ENCODE measurements around the gene N4BP3. TPM values are rescaled to one million over a fixed set of nuclear protein-coding genes. Genes with fewer than 3 reads are reported as not detected.
"Not testable (repeated sequence)": the region's sequence is repeated elsewhere in the genome, so short reads cannot be mapped to it uniquely, and the experiment has no call there.

Gene N4BP3
- total RNA-seq, 2 donors from 2014 or later = 2.2 to 3.3 TPM

DNA sequence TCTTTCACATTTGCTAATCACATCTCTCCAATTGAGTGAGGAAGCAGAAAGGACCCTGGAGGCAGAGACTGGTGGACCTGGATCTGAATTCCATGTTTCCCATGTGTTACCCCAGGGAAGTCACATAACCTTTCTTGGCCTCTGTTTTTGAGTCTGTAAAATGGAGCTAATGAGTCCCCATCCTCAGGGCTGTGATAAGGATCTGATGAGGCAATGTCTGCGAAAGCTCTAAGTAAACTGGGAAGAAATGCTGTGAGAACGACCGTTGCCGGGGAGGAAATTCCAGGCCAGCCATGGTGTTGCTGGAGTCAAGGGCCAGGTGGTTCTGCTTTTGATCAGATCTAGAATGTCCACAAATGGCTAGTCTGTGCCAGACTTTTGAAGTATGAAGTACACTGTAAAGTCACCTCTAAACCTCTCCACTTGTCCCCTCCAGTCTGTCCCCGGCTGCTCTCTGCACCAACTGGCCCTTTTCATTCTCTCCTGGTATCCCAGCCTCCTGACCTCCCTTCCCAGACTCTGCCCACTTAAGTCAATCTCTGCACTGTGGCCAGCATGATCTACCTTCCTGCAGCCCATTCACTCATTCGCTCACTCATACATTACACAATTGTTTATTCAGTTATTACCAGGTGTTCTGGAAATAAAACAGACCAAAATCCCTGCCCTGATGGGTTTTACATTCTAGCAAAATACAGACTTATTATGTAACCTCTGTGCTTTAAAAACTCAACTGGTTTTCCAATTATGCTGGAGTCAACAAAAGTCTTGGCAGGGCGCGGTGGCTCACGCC is 32.5 kb upstream of the N4BP3 start:
- Histone ChIP-seq H3K4me1 (no peaks in the 10 kb centered on the region), H3K9me3 (no peaks in the 10 kb centered on the region), H3K27me3 (no peaks in the 10 kb centered on the region), H3K36me3 (no peaks in the 10 kb centered on the region), H3K9ac (ENCODE audit: low read depth in 2 of 2, low read length in 2 of 2) (no peak overlapping the region), H3K27ac (no peak overlapping the region), H3K4me3 (no peak overlapping the region)
- intact Hi-C loops (cut with DNase I) = no loop called here
- DNase-seq = no peak
- TF ChIP-seq, protein P1, sequence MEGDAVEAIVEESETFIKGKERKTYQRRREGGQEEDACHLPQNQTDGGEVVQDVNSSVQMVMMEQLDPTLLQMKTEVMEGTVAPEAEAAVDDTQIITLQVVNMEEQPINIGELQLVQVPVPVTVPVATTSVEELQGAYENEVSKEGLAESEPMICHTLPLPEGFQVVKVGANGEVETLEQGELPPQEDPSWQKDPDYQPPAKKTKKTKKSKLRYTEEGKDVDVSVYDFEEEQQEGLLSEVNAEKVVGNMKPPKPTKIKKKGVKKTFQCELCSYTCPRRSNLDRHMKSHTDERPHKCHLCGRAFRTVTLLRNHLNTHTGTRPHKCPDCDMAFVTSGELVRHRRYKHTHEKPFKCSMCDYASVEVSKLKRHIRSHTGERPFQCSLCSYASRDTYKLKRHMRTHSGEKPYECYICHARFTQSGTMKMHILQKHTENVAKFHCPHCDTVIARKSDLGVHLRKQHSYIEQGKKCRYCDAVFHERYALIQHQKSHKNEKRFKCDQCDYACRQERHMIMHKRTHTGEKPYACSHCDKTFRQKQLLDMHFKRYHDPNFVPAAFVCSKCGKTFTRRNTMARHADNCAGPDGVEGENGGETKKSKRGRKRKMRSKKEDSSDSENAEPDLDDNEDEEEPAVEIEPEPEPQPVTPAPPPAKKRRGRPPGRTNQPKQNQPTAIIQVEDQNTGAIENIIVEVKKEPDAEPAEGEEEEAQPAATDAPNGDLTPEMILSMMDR (IDR thresholded peaks at IDR 0.05) = no peak

DNA sequence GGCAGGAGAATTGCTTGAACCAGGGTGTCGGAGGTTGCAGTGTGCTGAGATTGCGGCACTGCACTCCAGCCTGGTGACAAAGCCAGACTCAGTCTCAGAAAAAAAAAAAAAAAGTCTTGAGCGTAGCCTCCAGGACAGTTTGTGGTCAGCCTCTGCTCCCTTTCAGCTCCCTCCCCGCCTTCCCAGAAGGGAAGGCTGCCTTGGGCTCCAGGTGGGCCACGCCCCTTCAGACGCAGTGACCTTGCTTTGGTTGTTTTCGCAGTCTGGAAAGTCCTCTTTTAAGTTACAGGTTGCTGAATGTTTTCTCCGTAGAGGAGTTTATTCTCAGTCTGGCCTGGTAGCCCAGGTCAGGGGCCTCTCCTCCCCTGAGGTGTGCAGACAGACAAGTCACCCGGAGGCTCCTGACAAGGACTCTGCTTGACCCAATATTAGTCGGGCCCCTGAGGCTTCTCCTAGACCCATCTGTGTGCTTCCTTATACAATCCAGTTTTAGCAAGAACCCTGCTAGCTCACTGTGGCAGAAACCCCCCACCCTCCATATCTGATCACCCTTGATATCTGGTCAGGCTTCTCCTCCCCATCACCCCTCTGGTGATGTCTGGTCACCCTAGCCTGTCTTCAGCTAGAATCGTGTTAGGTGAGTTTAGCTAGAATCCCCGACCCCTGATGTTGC is 31.6 kb upstream of the N4BP3 start:
- Histone ChIP-seq H3K36me3 (no peaks in the 10 kb centered on the region), H3K9ac (ENCODE audit: low read depth in 2 of 2, low read length in 2 of 2) (no peak overlapping the region), H3K4me3 (no peak overlapping the region), H3K4me1 (no peaks in the 10 kb centered on the region), H3K27ac (no peak overlapping the region), H3K27me3 (no peaks in the 10 kb centered on the region), H3K9me3 (no peaks in the 10 kb centered on the region)
- TF ChIP-seq, protein P1 (IDR thresholded peaks at IDR 0.05) = no peak
- DNase-seq = no peak
- intact Hi-C loops (cut with DNase I) = no loop called here

DNA sequence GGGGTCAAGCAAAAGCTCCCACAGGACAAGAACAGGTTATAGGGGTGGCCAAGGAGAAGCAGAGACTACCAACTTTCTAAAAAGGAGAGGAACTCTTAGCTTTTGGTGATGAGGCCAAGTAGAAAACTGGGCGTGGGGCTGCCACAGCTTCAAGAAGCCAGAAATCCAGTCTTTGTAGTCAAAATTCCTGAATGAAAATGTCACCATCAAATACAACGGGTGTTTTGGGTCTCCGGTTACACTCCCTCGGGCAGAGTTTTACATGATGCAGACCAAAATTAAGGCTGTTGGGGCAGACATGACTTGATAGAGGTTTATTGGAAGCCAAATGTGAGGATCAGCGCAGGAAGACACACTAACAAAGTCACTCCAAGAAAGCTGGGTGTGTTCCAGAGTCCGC is 29.4 kb upstream of the N4BP3 start:
- Histone ChIP-seq H3K27me3 (no peaks in the 10 kb centered on the region), H3K9me3 (no peaks in the 10 kb centered on the region), H3K4me1 (no peaks in the 10 kb centered on the region), H3K4me3 (no peak overlapping the region), H3K36me3 (no peaks in the 10 kb centered on the region), H3K27ac (no peak overlapping the region), H3K9ac (ENCODE audit: low read depth in 2 of 2, low read length in 2 of 2) (no peak overlapping the region)
- no peak for DNase-seq
- intact Hi-C loops (cut with DNase I) = no loop called here
- TF ChIP-seq, protein P1 (IDR thresholded peaks at IDR 0.05) = no peak

DNA sequence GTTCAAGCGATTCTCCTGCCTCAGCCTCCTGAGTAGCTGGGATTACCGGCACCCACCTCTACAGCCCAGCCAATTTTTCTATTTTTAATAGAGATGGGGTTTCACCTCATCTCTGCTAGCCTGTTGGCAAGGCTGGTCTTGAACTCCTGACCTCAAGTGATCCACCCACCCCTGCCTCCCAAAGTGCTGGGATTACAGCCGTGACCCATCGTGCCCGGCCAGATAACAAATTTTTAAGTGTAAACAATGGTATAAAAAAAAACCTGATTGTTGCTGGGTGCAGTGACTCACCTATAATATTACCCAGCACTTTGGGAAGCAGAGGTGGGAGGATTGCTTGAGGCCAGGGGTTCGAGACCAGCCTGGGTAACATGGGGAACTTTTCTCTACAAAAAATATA is 28.0 kb upstream of the N4BP3 start:
- H3K27me3 ChIP-seq = no peaks in the 10 kb centered on the region
- H3K36me3 ChIP-seq = no peaks in the 10 kb centered on the region
- no peaks in the 10 kb centered on the region for H3K4me1 ChIP-seq
- no peak for DNase-seq
- H3K4me3 ChIP-seq = no peak overlapping the region
- H3K9me3 ChIP-seq = no peaks in the 10 kb centered on the region
- TF ChIP-seq, protein P1 (IDR thresholded peaks at IDR 0.05) = no peak
- no peak overlapping the region for H3K27ac ChIP-seq
- no peak overlapping the region for H3K9ac ChIP-seq (ENCODE audit: low read depth in 2 of 2, low read length in 2 of 2)
- intact Hi-C loops (cut with DNase I) = no loop called here

DNA sequence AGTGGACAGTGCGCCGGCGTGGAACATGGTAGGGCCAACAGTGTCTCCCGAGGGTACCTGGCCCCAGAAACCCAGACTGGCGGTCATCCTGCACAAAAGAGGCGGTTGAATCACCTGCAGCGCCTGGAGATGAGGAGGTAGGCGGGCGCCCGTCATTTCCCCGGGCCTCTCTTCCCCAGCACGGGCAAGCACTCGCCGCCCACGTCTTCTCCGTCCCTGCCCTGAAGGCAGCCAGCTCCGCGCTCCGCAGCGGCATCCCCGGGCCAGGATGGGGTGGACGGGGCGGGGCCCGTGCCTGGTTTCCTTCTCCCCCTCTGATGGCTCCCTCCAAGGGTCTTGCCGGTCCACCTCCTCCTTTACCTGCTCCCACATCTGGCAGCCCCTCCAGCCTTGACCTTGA is 27.1 kb upstream of the N4BP3 start:
- H3K27ac ChIP-seq = no peak overlapping the region
- H3K4me3 ChIP-seq = no peak overlapping the region
- intact Hi-C loops (cut with DNase I) = no loop called here
- TF ChIP-seq, protein P1 (IDR thresholded peaks at IDR 0.05) = no peak
- DNase-seq = no peak
- no peaks in the 10 kb centered on the region for H3K9me3 ChIP-seq
- H3K27me3 ChIP-seq = no peaks in the 10 kb centered on the region
- H3K36me3 ChIP-seq = no peaks in the 10 kb centered on the region
- no peak overlapping the region for H3K9ac ChIP-seq (ENCODE audit: low read depth in 2 of 2, low read length in 2 of 2)
- no peaks in the 10 kb centered on the region for H3K4me1 ChIP-seq

DNA sequence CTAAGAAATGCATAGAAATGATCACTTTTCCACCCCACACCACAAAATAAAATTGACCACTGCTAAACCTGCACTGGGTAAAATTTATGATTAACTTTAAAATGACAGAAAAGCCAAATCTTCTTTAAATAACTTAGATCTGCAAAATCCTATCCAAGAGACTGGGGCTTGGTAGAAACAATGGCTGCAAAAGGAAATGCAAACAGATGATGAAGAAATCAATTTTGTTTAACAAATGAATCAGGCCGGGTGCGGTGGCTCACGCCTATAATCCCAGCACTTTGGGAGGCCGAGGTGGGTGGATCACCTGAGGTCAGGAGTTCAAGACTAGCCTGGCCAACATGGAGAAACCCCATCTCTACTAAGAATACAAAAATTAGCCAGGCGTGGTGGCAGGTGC is 26.1 kb upstream of the N4BP3 start:
- H3K27ac ChIP-seq; H3K9me3 ChIP-seq; H3K9ac ChIP-seq (ENCODE audit: low read depth in 2 of 2, low read length in 2 of 2); H3K27me3 ChIP-seq; H3K4me3 ChIP-seq; H3K36me3 ChIP-seq; intact Hi-C loops (cut with DNase I); H3K4me1 ChIP-seq; DNase-seq: not testable (repeated sequence)
